GM12864 (cell line): ENCODE measurements around the gene FKBP4.
"Not testable (repeated sequence)": the region's sequence is repeated elsewhere in the genome, so short reads cannot be mapped to it uniquely, and the experiment has no call there.

Experiments
- DNase-seq: peaks from one replicate; pipeline ENCODE4 v3.0.0-alpha.2; 2011; ENCODE audit warnings: low read depth
- H3K4me3 ChIP-seq: 2 replicates; pipeline ENCODE4 v1.5.1; 2011; ENCODE audit warnings: mild to moderate bottlenecking, low read depth, low read length, control low read depth
- TF ChIP-seq, protein P1 (sequence below): IDR thresholded peaks from 2 replicates; pipeline ENCODE4 v1.5.1; 2011; ENCODE audit warnings: low read depth, mild to moderate bottlenecking, moderate library complexity, low read length, control low read depth, inconsistent platforms; ENCODE audit errors: missing control alignments

Gene FKBP4

DNA sequence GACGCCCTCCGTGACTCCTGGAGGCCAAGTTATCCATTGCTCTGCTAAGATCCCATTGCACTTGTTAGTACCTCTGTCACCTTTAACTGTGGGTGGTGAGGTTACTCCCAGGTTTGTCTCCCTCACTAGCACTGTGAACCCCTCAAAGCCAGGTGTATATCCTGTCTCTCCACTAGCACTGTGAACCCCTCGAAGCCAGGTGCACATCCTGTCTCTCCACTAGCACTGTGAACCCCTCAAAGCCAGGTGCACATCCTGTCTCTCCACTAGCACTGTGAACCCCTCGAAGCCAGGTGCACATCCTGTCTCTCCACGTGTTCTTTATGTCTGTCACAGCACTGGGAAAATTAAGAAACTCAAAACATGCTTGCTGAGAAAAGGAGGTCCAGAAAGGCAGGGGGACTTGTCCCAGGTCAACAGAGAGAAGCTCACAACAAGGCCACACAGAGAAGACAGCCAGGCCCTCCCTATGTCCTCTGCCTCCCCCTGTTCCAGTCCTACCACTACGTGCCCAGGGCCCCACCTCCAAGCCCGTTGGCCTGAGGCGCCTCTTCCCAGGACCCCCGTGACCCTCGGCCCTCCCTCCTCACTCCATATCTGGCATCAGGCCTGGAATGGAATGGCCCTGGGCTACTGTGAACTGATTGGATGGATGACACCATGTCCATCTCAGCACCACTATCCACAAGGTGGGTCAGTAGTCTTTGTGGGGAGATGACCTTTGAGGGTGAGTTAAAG lies 26.4 kb upstream of the FKBP4 start:
- TF ChIP-seq, protein P1, sequence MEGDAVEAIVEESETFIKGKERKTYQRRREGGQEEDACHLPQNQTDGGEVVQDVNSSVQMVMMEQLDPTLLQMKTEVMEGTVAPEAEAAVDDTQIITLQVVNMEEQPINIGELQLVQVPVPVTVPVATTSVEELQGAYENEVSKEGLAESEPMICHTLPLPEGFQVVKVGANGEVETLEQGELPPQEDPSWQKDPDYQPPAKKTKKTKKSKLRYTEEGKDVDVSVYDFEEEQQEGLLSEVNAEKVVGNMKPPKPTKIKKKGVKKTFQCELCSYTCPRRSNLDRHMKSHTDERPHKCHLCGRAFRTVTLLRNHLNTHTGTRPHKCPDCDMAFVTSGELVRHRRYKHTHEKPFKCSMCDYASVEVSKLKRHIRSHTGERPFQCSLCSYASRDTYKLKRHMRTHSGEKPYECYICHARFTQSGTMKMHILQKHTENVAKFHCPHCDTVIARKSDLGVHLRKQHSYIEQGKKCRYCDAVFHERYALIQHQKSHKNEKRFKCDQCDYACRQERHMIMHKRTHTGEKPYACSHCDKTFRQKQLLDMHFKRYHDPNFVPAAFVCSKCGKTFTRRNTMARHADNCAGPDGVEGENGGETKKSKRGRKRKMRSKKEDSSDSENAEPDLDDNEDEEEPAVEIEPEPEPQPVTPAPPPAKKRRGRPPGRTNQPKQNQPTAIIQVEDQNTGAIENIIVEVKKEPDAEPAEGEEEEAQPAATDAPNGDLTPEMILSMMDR = no peak
- H3K4me3 ChIP-seq = no peak overlapping the region
- no peak for DNase-seq

DNA sequence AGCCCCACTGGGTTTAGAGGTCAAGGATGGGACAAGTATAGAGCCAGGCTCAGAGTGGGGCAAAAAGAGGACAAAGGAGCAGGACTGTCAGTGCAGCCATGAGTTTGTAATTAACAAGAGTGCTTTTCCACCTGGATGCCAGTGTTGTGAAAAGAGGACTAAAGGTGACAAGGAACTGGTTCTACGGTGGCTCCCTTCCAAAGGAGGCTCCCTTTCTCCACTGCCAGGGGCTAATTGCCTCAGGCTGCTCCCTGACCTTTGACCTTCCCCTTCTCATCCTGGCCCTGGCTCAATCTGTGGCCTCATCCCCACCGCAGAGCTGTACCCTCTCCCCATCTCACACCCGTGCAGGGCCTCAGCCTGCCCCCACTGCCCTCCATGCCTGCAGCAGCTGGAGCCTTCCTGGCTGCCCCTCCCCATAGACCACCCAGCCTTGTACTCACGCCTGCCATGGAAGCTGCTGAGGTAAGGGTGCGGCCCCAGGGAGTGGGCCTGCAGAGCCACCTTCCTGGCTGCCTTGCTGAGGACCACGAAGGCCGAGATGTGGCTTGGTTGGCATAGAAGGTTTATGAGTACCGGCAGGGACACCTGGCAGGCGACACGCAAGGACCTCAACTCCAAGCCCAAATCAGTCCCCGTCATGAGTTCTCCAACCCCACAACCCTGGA lies 24.8 kb upstream of the FKBP4 start:
- TF ChIP-seq, protein P1 = no peak
- no peak for DNase-seq
- no peak overlapping the region for H3K4me3 ChIP-seq

GRCh38 chr12:2770544-2770943 lies 24.2 kb upstream of the FKBP4 start:
- not testable (repeated sequence) for H3K4me3 ChIP-seq, DNase-seq

GRCh38 chr12:2772370-2772769 lies 22.4 kb upstream of the FKBP4 start:
- TF ChIP-seq, protein P1 = no peak
- H3K4me3 ChIP-seq = no peak overlapping the region
- DNase-seq = no peak

- TF ChIP-seq, protein P1 = no peak
- DNase-seq = no peak
- H3K4me3 ChIP-seq = no peak overlapping the region
Observed at GRCh38 chr12:2773199-2773875, 21.4 kb upstream of the FKBP4 start.

GRCh38 chr12:2775431-2775830 lies 19.3 kb upstream of the FKBP4 start:
- TF ChIP-seq, protein P1 = no peak
- no peak overlapping the region for H3K4me3 ChIP-seq
- DNase-seq = no peak

GRCh38 chr12:2776129-2776806 lies 18.5 kb upstream of the FKBP4 start:
- no peak for DNase-seq
- TF ChIP-seq, protein P1 = no peak

More at GRCh38 chr12:2776129-2776806, 18.5 kb upstream of the FKBP4 start:
- H3K4me3 ChIP-seq = no peak overlapping the region
